ENCODE measurements around the gene GEMIN2.
"Not testable (repeated sequence)": the region's sequence is repeated elsewhere in the genome, so short reads cannot be mapped to it uniquely, and the experiment has no call there.

Gene GEMIN2

GRCh38 chr14:39087493-39087892 lies 26.6 kb upstream of the GEMIN2 start:
- DNase-seq (ENCODE audit: low read depth, low spot score): no peak
- in situ Hi-C loops (cut with HindIII; ENCODE audit: low sequenced_read_pairs): no loop called here
- no peak for TF ChIP-seq CTCF (IDR thresholded peaks at IDR 0.05; ENCODE audit: low read depth, low read length)

GRCh38 chr14:39090548-39091111 lies 23.5 kb upstream of the GEMIN2 start:
- in situ Hi-C loops (cut with HindIII; ENCODE audit: low sequenced_read_pairs): no loop called here
- H3K4me3 ChIP-seq (ENCODE audit: low read depth, low read length): no peak overlapping the region
- no peak for TF ChIP-seq CTCF (IDR thresholded peaks at IDR 0.05; ENCODE audit: low read depth, low read length)
- no peak for DNase-seq (ENCODE audit: low read depth, low spot score)

More at GRCh38 chr14:39087493-39087892, 26.6 kb upstream of the GEMIN2 start:
- no peak overlapping the region for H3K4me3 ChIP-seq (ENCODE audit: low read depth, low read length)

- TF ChIP-seq CTCF (IDR thresholded peaks at IDR 0.05; ENCODE audit: low read depth, low read length): no peak
- no peak for DNase-seq (ENCODE audit: low read depth, low spot score)
- in situ Hi-C loops (cut with HindIII; ENCODE audit: low sequenced_read_pairs): no loop called here
- no peak overlapping the region for H3K4me3 ChIP-seq (ENCODE audit: low read depth, low read length)
Measured at GRCh38 chr14:39091716-39092115, 22.4 kb upstream of the GEMIN2 start.

GRCh38 chr14:39094515-39094914 lies 19.6 kb upstream of the GEMIN2 start:
- in situ Hi-C loops (cut with HindIII; ENCODE audit: low sequenced_read_pairs): no loop called here

GRCh38 chr14:39097159-39097558 lies 17.0 kb upstream of the GEMIN2 start:
- no peak for DNase-seq (ENCODE audit: low read depth, low spot score)
- in situ Hi-C loops (cut with HindIII; ENCODE audit: low sequenced_read_pairs): no loop called here
- TF ChIP-seq CTCF (IDR thresholded peaks at IDR 0.05; ENCODE audit: low read depth, low read length): no peak
- no peak overlapping the region for H3K4me3 ChIP-seq (ENCODE audit: low read depth, low read length)

More at GRCh38 chr14:39094515-39094914, 19.6 kb upstream of the GEMIN2 start:
- TF ChIP-seq CTCF (IDR thresholded peaks at IDR 0.05; ENCODE audit: low read depth, low read length): no peak
- DNase-seq (ENCODE audit: low read depth, low spot score): no peak
- no peak overlapping the region for H3K4me3 ChIP-seq (ENCODE audit: low read depth, low read length)

GRCh38 chr14:39099215-39099614 lies 14.9 kb upstream of the GEMIN2 start:
- H3K4me3 ChIP-seq (ENCODE audit: low read depth, low read length); in situ Hi-C loops (cut with HindIII; ENCODE audit: low sequenced_read_pairs); DNase-seq (ENCODE audit: low read depth, low spot score): not testable (repeated sequence)

- DNase-seq (ENCODE audit: low read depth, low spot score): no peak
- in situ Hi-C loops (cut with HindIII; ENCODE audit: low sequenced_read_pairs): no loop called here
- no peak for TF ChIP-seq CTCF (IDR thresholded peaks at IDR 0.05; ENCODE audit: low read depth, low read length)
- no peak overlapping the region for H3K4me3 ChIP-seq (ENCODE audit: low read depth, low read length)
Measured at GRCh38 chr14:39099748-39100147, 14.4 kb upstream of the GEMIN2 start.

Data from astrocyte of the spinal cord (primary cell).